Measurements from ENCODE around the gene UBA1.

Gene UBA1

DNA sequence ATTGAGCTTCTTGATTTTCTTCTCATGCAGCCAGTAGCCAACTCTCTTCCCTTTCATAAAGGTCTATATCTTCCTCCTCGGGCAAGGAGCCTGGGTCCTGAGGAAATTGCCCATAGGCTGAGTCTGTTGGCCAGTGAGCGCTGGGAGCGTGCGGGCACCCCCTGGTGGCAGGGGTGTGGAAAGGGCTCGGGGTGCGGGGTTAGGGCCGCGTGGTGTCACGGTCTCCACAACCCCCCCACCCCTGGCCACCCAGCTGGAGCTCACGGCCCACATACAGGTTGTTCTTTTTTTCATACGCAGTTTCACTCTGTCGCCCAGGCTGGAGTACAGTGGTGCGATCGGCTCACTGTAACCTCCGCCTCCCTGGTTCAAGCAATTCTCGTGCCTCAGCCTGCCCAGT, 35.5 kb upstream of the UBA1 start:
- Histone ChIP-seq H3K36me3 (ENCODE audit: control insufficient read depth in 1 of 2, insufficient read depth in 2 of 2, low read length in 2 of 2) (peaks cover 0 to 11% of the 10 kb centered on the region in 2 donors), H3K27ac (ENCODE audit: low read length) (no peak overlapping the region), H3K4me3 (ENCODE audit: low read depth in 1 of 2, low read length in 2 of 2) (no peak overlapping the region), H3K9me3 (ENCODE audit: control insufficient read depth in 1 of 2, low read length in 2 of 2) (no peaks in the 10 kb centered on the region), H3K4me1 (ENCODE audit: control insufficient read depth in 1 of 2, insufficient read depth in 2 of 2, low read length in 2 of 2) (no peaks in the 10 kb centered on the region), H3K27me3 (ENCODE audit: low read depth, low read length) (no peaks in the 10 kb centered on the region)

GRCh38 chrX:47158781-47159180, 34.8 kb upstream of the UBA1 start:
- Histone ChIP-seq H3K9me3 (ENCODE audit: control insufficient read depth in 1 of 2, low read length in 2 of 2) (no peaks in the 10 kb centered on the region), H3K4me3 (ENCODE audit: low read depth in 1 of 2, low read length in 2 of 2) (no peak overlapping the region), H3K27me3 (ENCODE audit: low read depth, low read length) (no peaks in the 10 kb centered on the region), H3K27ac (ENCODE audit: low read length) (no peak overlapping the region), H3K4me1 (ENCODE audit: control insufficient read depth in 1 of 2, insufficient read depth in 2 of 2, low read length in 2 of 2) (no peaks in the 10 kb centered on the region), H3K36me3 (ENCODE audit: control insufficient read depth in 1 of 2, insufficient read depth in 2 of 2, low read length in 2 of 2) (peaks cover 0 to 11% of the 10 kb centered on the region in 2 donors)

- no peaks in the 10 kb centered on the region for H3K9me3 ChIP-seq (ENCODE audit: control insufficient read depth in 1 of 2, low read length in 2 of 2)
- no peaks in the 10 kb centered on the region for H3K27me3 ChIP-seq (ENCODE audit: low read depth, low read length)
- H3K36me3 ChIP-seq (ENCODE audit: control insufficient read depth in 1 of 2, insufficient read depth in 2 of 2, low read length in 2 of 2), result peaks cover 0 to 11% of the 10 kb centered on the region in 2 donors
- no peak overlapping the region for H3K27ac ChIP-seq (ENCODE audit: low read length)
- no peak overlapping the region for H3K4me3 ChIP-seq (ENCODE audit: low read depth in 1 of 2, low read length in 2 of 2)
- H3K4me1 ChIP-seq (ENCODE audit: control insufficient read depth in 1 of 2, insufficient read depth in 2 of 2, low read length in 2 of 2), result no peaks in the 10 kb centered on the region
These were observed 32.8 kb upstream of the UBA1 start for GRCh38 chrX:47160781-47161180.

- no peaks in the 10 kb centered on the region for H3K9me3 ChIP-seq (ENCODE audit: control insufficient read depth in 1 of 2, low read length in 2 of 2)
- no peaks in the 10 kb centered on the region for H3K27me3 ChIP-seq (ENCODE audit: low read depth, low read length)
- H3K4me3 ChIP-seq (ENCODE audit: low read depth in 1 of 2, low read length in 2 of 2), result no peak overlapping the region
- H3K36me3 ChIP-seq (ENCODE audit: control insufficient read depth in 1 of 2, insufficient read depth in 2 of 2, low read length in 2 of 2), result no peaks in the 10 kb centered on the region
- H3K27ac ChIP-seq (ENCODE audit: low read length), result no peak overlapping the region
- no peaks in the 10 kb centered on the region for H3K4me1 ChIP-seq (ENCODE audit: control insufficient read depth in 1 of 2, insufficient read depth in 2 of 2, low read length in 2 of 2)
These were observed 30.6 kb upstream of the UBA1 start for GRCh38 chrX:47162927-47163583.

- Histone ChIP-seq H3K27ac (ENCODE audit: low read length) (no peak overlapping the region), H3K27me3 (ENCODE audit: low read depth, low read length) (no peaks in the 10 kb centered on the region), H3K36me3 (ENCODE audit: control insufficient read depth in 1 of 2, insufficient read depth in 2 of 2, low read length in 2 of 2) (peaks cover 0 to 6% of the 10 kb centered on the region in 2 donors), H3K9me3 (ENCODE audit: control insufficient read depth in 1 of 2, low read length in 2 of 2) (no peaks in the 10 kb centered on the region), H3K4me3 (ENCODE audit: low read depth in 1 of 2, low read length in 2 of 2) (no peak overlapping the region), H3K4me1 (ENCODE audit: control insufficient read depth in 1 of 2, insufficient read depth in 2 of 2, low read length in 2 of 2) (no peaks in the 10 kb centered on the region)
These were observed 29.2 kb upstream of the UBA1 start for GRCh38 chrX:47164420-47164819.

DNA sequence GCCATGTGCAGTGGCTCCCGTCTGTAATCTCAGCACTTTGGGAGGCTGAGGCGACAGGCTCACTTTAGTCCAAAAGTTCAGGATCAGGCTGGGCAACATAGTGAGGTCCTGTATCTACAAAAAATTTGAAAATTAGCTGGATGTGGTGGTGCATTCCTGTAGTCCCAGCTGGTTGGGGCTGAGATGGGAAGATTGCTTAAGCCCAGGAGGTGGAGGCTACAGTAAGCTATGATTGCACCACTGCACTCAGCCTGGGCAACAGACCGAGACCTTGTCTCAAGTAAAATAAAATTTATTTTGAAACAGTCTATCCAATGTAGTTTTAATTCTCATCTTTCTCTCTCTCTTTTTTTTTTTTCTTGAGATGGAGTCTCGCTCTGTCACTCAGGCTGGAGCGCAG, 27.5 kb upstream of the UBA1 start:
- peaks cover 0 to 6% of the 10 kb centered on the region in 2 donors for H3K4me1 ChIP-seq (ENCODE audit: control insufficient read depth in 1 of 2, insufficient read depth in 2 of 2, low read length in 2 of 2)
- no peak overlapping the region for H3K4me3 ChIP-seq (ENCODE audit: low read depth in 1 of 2, low read length in 2 of 2)
- H3K27ac ChIP-seq (ENCODE audit: low read length), result no peak overlapping the region
- peaks cover 0 to 18% of the 10 kb centered on the region in 2 donors for H3K36me3 ChIP-seq (ENCODE audit: control insufficient read depth in 1 of 2, insufficient read depth in 2 of 2, low read length in 2 of 2)
- no peaks in the 10 kb centered on the region for H3K27me3 ChIP-seq (ENCODE audit: low read depth, low read length)
- no peaks in the 10 kb centered on the region for H3K9me3 ChIP-seq (ENCODE audit: control insufficient read depth in 1 of 2, low read length in 2 of 2)

- peaks cover 0 to 6% of the 10 kb centered on the region in 2 donors for H3K4me1 ChIP-seq (ENCODE audit: control insufficient read depth in 1 of 2, insufficient read depth in 2 of 2, low read length in 2 of 2)
- peaks cover 6 to 39% of the 10 kb centered on the region in 2 donors for H3K36me3 ChIP-seq (ENCODE audit: control insufficient read depth in 1 of 2, insufficient read depth in 2 of 2, low read length in 2 of 2)
- H3K27me3 ChIP-seq (ENCODE audit: low read depth, low read length), result no peaks in the 10 kb centered on the region
- no peak overlapping the region for H3K27ac ChIP-seq (ENCODE audit: low read length)
- H3K9me3 ChIP-seq (ENCODE audit: control insufficient read depth in 1 of 2, low read length in 2 of 2), result no peaks in the 10 kb centered on the region
- no peak overlapping the region for H3K4me3 ChIP-seq (ENCODE audit: low read depth in 1 of 2, low read length in 2 of 2)
These were observed 25.0 kb upstream of the UBA1 start for GRCh38 chrX:47168495-47169073.

DNA sequence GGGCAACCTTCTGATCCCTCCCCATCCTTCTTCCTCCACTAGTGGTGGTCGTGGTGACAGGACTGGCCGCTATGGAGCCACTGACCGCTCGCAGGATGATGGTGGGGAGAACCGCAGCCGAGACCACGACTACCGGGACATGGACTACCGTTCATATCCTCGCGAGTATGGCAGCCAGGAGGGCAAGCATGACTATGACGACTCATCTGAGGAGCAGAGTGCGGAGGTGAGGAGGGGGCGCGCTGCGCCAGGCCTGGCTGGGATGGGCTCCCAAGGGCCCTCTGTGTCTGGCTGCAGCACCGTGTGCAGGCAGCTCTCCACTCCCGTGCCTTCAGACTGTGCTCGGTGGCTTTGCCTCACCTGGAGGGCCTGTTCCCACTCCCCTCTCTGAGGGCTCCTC, 24.4 kb upstream of the UBA1 start:
- H3K4me3 ChIP-seq (ENCODE audit: low read depth in 1 of 2, low read length in 2 of 2), result no peak overlapping the region
- H3K27ac ChIP-seq (ENCODE audit: low read length), result no peak overlapping the region
- peaks cover 0 to 6% of the 10 kb centered on the region in 2 donors for H3K4me1 ChIP-seq (ENCODE audit: control insufficient read depth in 1 of 2, insufficient read depth in 2 of 2, low read length in 2 of 2)
- no peaks in the 10 kb centered on the region for H3K9me3 ChIP-seq (ENCODE audit: control insufficient read depth in 1 of 2, low read length in 2 of 2)
- no peaks in the 10 kb centered on the region for H3K27me3 ChIP-seq (ENCODE audit: low read depth, low read length)
- peaks cover 11 to 46% of the 10 kb centered on the region in 2 donors for H3K36me3 ChIP-seq (ENCODE audit: control insufficient read depth in 1 of 2, insufficient read depth in 2 of 2, low read length in 2 of 2)

GRCh38 chrX:47169726-47170515, 23.7 kb upstream of the UBA1 start:
- Histone ChIP-seq H3K9me3 (ENCODE audit: control insufficient read depth in 1 of 2, low read length in 2 of 2) (no peaks in the 10 kb centered on the region), H3K27ac (ENCODE audit: low read length) (no peak overlapping the region), H3K36me3 (ENCODE audit: control insufficient read depth in 1 of 2, insufficient read depth in 2 of 2, low read length in 2 of 2) (peaks cover 12 to 49% of the 10 kb centered on the region in 2 donors), H3K4me3 (ENCODE audit: low read depth in 1 of 2, low read length in 2 of 2) (no peak overlapping the region), H3K27me3 (ENCODE audit: low read depth, low read length) (no peaks in the 10 kb centered on the region), H3K4me1 (ENCODE audit: control insufficient read depth in 1 of 2, insufficient read depth in 2 of 2, low read length in 2 of 2) (peaks cover 0 to 6% of the 10 kb centered on the region in 2 donors)

GRCh38 chrX:47170861-47171692, 22.6 kb upstream of the UBA1 start:
- Histone ChIP-seq H3K4me3 (ENCODE audit: low read depth in 1 of 2, low read length in 2 of 2) (no peak overlapping the region), H3K9me3 (ENCODE audit: control insufficient read depth in 1 of 2, low read length in 2 of 2) (no peaks in the 10 kb centered on the region), H3K4me1 (ENCODE audit: control insufficient read depth in 1 of 2, insufficient read depth in 2 of 2, low read length in 2 of 2) (peaks cover 0 to 6% of the 10 kb centered on the region in 2 donors), H3K27me3 (ENCODE audit: low read depth, low read length) (no peaks in the 10 kb centered on the region), H3K27ac (ENCODE audit: low read length) (no peak overlapping the region), H3K36me3 (ENCODE audit: control insufficient read depth in 1 of 2, insufficient read depth in 2 of 2, low read length in 2 of 2) (peaks cover 16 to 61% of the 10 kb centered on the region in 2 donors)

DNA sequence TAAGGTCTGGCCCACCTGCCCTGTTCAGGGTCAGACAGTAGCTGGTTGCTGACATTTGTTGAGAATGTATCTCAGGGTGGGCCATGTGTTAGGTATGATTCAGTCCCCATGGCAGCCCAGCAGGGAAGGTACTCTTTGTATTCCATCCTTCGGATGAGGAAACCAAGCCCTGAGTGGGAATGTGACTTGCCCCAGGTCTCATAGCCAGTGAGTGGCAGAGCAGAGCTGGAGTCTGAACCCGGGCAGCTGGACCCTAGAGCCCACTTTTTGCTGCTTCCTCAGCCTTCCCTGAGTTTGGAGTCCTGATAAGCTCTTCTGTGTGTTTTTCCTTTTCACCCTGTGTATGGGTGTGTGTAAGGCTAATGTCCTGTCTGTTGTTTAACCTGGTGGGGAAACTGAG, 21.6 kb upstream of the UBA1 start:
- H3K9me3 ChIP-seq (ENCODE audit: control insufficient read depth in 1 of 2, low read length in 2 of 2), result no peaks in the 10 kb centered on the region
- peaks cover 0 to 6% of the 10 kb centered on the region in 2 donors for H3K4me1 ChIP-seq (ENCODE audit: control insufficient read depth in 1 of 2, insufficient read depth in 2 of 2, low read length in 2 of 2)
- H3K36me3 ChIP-seq (ENCODE audit: control insufficient read depth in 1 of 2, insufficient read depth in 2 of 2, low read length in 2 of 2), result peaks cover 20 to 70% of the 10 kb centered on the region in 2 donors
- H3K27ac ChIP-seq (ENCODE audit: low read length), result no peak overlapping the region
- H3K27me3 ChIP-seq (ENCODE audit: low read depth, low read length), result no peaks in the 10 kb centered on the region
- no peak overlapping the region for H3K4me3 ChIP-seq (ENCODE audit: low read depth in 1 of 2, low read length in 2 of 2)

All from muscle layer of duodenum (tissue), 2 donors.